ENCODE results near the gene TLN1. TPM values are rescaled to one million over a fixed set of nuclear protein-coding genes. Genes with fewer than 3 reads are reported as not detected.
A peak's percentile ranks its signal among the peaks of the same experiment; 100 is the strongest.

The TLN1 gene
- total RNA-seq, 1 donor = 287 TPM

DNA sequence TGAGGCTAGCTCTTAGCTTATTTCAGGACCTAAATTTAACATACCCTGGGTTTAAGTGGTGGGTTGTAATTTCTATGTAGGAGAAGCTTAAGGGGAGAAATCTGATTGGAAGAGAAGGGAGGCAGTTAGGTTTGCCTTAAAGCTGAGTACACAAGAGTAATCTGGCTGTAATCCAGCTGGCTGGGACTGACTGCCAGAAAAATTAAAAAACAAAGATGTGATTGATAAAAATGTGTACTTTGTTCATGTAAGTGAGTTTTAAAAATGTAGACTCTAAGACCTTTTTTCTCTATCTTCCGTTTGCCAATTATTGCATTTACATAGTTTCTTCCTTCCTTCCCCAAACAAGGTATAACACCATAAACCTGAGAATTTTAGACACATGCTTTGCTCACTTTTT, 39.5 kb upstream of the TLN1 start:
- DNase-seq (ENCODE audit: low read depth) = peak; percentile 48
- no peak overlapping the region for H3K4me3 ChIP-seq (ENCODE audit: low read depth, low read length)
- TF ChIP-seq, protein P1, sequence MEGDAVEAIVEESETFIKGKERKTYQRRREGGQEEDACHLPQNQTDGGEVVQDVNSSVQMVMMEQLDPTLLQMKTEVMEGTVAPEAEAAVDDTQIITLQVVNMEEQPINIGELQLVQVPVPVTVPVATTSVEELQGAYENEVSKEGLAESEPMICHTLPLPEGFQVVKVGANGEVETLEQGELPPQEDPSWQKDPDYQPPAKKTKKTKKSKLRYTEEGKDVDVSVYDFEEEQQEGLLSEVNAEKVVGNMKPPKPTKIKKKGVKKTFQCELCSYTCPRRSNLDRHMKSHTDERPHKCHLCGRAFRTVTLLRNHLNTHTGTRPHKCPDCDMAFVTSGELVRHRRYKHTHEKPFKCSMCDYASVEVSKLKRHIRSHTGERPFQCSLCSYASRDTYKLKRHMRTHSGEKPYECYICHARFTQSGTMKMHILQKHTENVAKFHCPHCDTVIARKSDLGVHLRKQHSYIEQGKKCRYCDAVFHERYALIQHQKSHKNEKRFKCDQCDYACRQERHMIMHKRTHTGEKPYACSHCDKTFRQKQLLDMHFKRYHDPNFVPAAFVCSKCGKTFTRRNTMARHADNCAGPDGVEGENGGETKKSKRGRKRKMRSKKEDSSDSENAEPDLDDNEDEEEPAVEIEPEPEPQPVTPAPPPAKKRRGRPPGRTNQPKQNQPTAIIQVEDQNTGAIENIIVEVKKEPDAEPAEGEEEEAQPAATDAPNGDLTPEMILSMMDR (IDR thresholded peaks at IDR 0.05; ENCODE audit: insufficient read depth, low read length) = no peak

DNA sequence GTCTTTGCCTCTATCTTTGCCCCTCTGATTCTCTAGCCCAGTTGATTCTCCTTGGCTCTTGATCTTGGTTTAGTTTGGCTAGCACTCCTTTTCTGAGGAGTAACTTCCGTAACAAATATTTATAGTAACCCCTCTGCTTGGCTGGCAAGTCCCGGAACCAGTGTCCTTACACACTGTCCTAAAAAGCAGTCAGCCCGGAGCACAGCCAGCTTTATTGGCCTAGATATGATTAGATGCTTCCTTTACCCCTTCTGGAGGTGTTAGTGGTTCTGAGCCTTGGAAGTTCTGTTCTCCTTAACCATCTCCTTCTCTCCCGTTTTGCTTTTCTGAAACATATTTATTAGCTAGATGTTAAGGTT, 39.1 kb upstream of the TLN1 start:
- no peak overlapping the region for H3K4me3 ChIP-seq (ENCODE audit: low read depth, low read length)
- no peak for DNase-seq (ENCODE audit: low read depth)
- TF ChIP-seq, protein P1 (IDR thresholded peaks at IDR 0.05; ENCODE audit: insufficient read depth, low read length) = no peak

DNA sequence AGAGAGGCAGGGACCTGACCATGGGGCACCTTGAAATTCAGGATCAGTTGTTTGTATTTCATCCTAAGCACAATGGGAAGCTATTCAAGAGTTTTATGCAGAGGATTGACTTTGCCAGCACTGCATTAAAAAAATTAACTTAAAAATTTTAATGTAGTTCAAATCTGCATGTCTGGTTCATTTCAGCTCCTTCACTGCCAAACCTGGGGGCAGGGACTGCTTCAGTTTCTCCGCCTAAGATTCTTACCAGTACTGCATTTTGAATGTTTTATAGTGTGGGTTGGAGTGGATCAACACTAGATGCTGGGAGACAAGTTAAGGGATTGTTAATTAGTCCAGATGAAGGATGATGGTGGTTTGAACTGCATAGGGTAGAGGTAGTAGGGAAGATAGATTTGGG, 37.8 kb upstream of the TLN1 start:
- TF ChIP-seq, protein P1 (IDR thresholded peaks at IDR 0.05; ENCODE audit: insufficient read depth, low read length) = no peak
- DNase-seq (ENCODE audit: low read depth) = no peak
- no peak overlapping the region for H3K4me3 ChIP-seq (ENCODE audit: low read depth, low read length)

DNA sequence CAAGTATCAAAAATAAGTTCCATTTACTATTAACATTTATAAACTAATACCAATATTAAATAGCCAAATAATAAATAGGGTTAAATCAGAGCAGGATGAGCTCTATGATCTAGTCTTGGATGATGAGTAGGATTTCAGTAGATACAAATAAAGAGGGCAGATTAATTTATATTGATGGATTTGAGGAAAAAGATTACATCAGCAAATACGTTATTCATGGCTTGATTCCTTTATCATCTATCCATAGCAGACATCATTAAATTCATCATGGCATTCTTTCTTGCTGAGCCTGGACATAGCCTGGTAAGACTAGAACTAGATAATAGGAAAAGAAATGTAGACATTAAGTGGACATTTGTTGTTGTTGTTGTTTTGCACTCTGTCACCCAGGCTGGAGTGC, 35.5 kb upstream of the TLN1 start:
- TF ChIP-seq, protein P1 (IDR thresholded peaks at IDR 0.05; ENCODE audit: insufficient read depth, low read length) = no peak
- no peak overlapping the region for H3K4me3 ChIP-seq (ENCODE audit: low read depth, low read length)
- DNase-seq (ENCODE audit: low read depth) = no peak

DNA sequence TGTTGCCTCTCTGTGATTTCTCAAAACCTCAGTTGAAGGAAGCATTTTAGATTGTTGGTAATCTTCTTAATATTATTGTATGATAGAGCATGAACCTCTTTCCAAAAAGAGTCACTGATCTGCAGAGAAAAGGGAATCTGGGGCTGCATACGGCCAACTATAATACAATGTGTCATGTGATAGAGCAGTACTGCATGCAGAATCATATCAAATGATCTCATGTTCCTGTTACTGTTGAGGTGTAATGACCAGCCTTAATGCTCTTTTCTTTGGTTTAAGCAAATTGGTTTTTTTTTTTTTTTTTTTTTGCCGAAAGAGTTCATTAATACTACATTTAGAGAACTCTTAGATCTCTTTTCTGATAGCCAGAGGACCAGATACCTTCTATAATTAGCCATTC, 35.0 kb upstream of the TLN1 start:
- TF ChIP-seq, protein P1 (IDR thresholded peaks at IDR 0.05; ENCODE audit: insufficient read depth, low read length) = no peak
- no peak overlapping the region for H3K4me3 ChIP-seq (ENCODE audit: low read depth, low read length)
- DNase-seq (ENCODE audit: low read depth) = no peak

DNA sequence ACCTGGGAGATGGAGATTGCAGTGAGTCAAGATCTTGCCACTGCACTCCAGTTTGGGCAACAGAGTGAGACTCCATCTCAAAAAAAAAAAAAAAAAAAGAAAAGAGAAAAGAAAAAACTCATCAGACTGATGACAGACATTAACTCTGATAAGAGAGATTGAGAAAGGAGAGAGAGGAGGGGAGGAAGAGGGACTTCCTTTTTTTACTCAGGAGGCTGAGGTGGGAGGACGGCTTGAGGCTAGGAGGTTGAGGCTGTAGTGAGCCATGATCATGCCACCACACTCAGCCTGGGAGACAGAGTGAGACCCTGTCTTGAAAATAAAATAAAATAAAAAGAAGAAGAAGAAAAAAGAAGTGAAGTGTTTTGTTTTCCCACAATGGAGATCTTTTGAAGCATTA, 31.8 kb upstream of the TLN1 start:
- TF ChIP-seq, protein P1 (IDR thresholded peaks at IDR 0.05; ENCODE audit: insufficient read depth, low read length) = no peak
- no peak for DNase-seq (ENCODE audit: low read depth)

DNA sequence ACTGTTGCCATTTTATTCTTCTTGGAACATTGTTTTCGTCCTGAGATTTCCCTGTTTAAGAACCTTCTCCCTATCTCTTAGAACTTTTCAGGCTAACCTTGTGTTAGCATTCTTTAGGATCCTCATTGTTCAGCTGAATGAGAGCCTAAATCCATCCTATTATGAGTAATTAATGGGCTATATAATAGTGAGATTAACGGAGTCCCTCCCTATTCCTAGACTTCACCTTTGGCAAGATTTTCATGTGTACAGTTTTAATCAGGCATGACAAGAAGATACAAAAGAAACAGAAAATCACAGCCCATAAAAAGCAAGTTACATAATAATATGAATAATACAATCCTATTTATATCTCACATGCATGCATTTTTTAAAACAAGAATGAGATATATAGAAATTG, 31.2 kb upstream of the TLN1 start:
- TF ChIP-seq, protein P1 (IDR thresholded peaks at IDR 0.05; ENCODE audit: insufficient read depth, low read length) = no peak
- no peak for DNase-seq (ENCODE audit: low read depth)
- no peak overlapping the region for H3K4me3 ChIP-seq (ENCODE audit: low read depth, low read length)

More for the DNA sequence above, 31.8 kb upstream of the TLN1 start:
- no peak overlapping the region for H3K4me3 ChIP-seq (ENCODE audit: low read depth, low read length)

Measured in fibroblast of the aortic adventitia (primary cell).